Neural cell (in vitro differentiated cells): ENCODE data around the gene PLK3. TPM values are rescaled to one million over a fixed set of nuclear protein-coding genes. Genes with fewer than 3 reads are reported as not detected.

Experiments
- H2AFZ ChIP-seq: fragments of 200-600, 300-800 bp; sonication (generic), shearing (Covaris generic); 2 replicates; pipeline ENCODE4 v1.6.0; 2014; ENCODE audit warnings: low read depth, mild to moderate bottlenecking, antibody characterized with exemption, low read length, moderate library complexity
- H3F3A ChIP-seq: fragments of 200-600 bp; shearing (Covaris generic); 2 replicates; pipeline ENCODE4 v1.6.1; 2016; ENCODE audit warnings: mild to moderate bottlenecking, moderate library complexity, mixed read lengths, antibody characterized with exemption, low read length; ENCODE audit not compliant: insufficient read depth, poor library complexity, severe bottlenecking
- H3K27ac ChIP-seq: fragments of 200-600, 300-800 bp; sonication (generic), shearing (Covaris generic); 2 replicates; pipeline ENCODE4 v1.5.1; 2014; ENCODE audit warnings: mild to moderate bottlenecking, low read length, moderate library complexity
- H3K27me3 ChIP-seq: fragments of 300-800, 200-600 bp; sonication (generic), shearing (Covaris generic); 2 replicates; pipeline ENCODE4 v1.6.0; 2014; ENCODE audit warnings: mild to moderate bottlenecking, low read depth, low read length, moderate library complexity; ENCODE audit not compliant: insufficient read depth
- H3K36me3 ChIP-seq: fragments of 300-800, 200-600 bp; sonication (generic), shearing (Covaris generic); 2 replicates; pipeline ENCODE4 v1.5.1; 2014; ENCODE audit warnings: mild to moderate bottlenecking, antibody characterized with exemption, low read length, moderate library complexity; ENCODE audit not compliant: insufficient read depth
- H3K4me2 ChIP-seq: fragments of 300-800, 200-600 bp; sonication (generic), shearing (Covaris generic); 2 replicates; pipeline ENCODE4 v1.6.0; 2014; ENCODE audit warnings: mild to moderate bottlenecking, low read length
- H3K4me3 ChIP-seq: fragments of 300-800, 200-600 bp; sonication (generic), shearing (Covaris generic); 2 replicates; pipeline ENCODE4 v1.5.1; 2014; ENCODE audit warnings: mild to moderate bottlenecking, low read length, moderate library complexity
- H3K79me2 ChIP-seq: fragments of 200-600 bp; shearing (Covaris generic); replicated peaks from 2 replicates; pipeline ENCODE4 v1.6.0; 2014; ENCODE audit warnings: mild to moderate bottlenecking, low read length, moderate library complexity; ENCODE audit not compliant: insufficient read depth
- H3K9ac ChIP-seq: fragments of 300-800, 200-600 bp; sonication (generic), shearing (Covaris generic); 2 replicates; pipeline ENCODE4 v1.6.1; 2016; ENCODE audit warnings: mild to moderate bottlenecking, low read length, mixed read lengths
- H3K9me2 ChIP-seq: fragments of 200-600 bp; shearing (Covaris generic); 2 replicates; pipeline ENCODE4 v1.6.1; 2016; ENCODE audit warnings: mild to moderate bottlenecking, low read length, mixed read lengths; ENCODE audit not compliant: insufficient read depth
- H3K9me3 ChIP-seq: fragments of 200-600, 300-800 bp; sonication (generic), shearing (Covaris generic); 2 replicates; pipeline ENCODE4 v1.6.1; 2016; ENCODE audit warnings: mild to moderate bottlenecking, mixed run types, low read length, moderate library complexity, mixed read lengths
- H4K20me1 ChIP-seq: fragments of 200-600 bp; shearing (Covaris generic); 2 replicates; pipeline ENCODE4 v1.6.1; 2016; ENCODE audit warnings: mild to moderate bottlenecking, mixed run types; ENCODE audit not compliant: insufficient read depth
- CTCF ChIP-seq: fragments of 450-650 bp; IDR thresholded peaks from 2 replicates; pipeline ENCODE4 v1.5.1; 2014; ENCODE audit warnings: antibody characterized with exemption, mild to moderate bottlenecking, moderate library complexity; ENCODE audit not compliant: poor library complexity, severe bottlenecking
- EP300 ChIP-seq: fragments of 450-650 bp; conservative IDR thresholded peaks from 2 replicates; pipeline ENCODE4 v1.6.1; 2014; ENCODE audit warnings: antibody characterized with exemption, mild to moderate bottlenecking, moderate library complexity; ENCODE audit not compliant: poor library complexity, severe bottlenecking
- EZH2 ChIP-seq: fragments of 200-600, 300-800 bp; shearing (Covaris generic), sonication (generic); IDR thresholded peaks from 2 replicates; pipeline ENCODE4 v1.6.1; 2014; ENCODE audit warnings: antibody characterized with exemption, low read length, borderline replicate concordance, mild to moderate bottlenecking; ENCODE audit not compliant: insufficient read depth, poor library complexity, severe bottlenecking
- MXI1 ChIP-seq: fragments of 450-650 bp; conservative IDR thresholded peaks from 2 replicates; pipeline ENCODE4 v1.6.1; 2014; ENCODE audit warnings: antibody characterized with exemption, mild to moderate bottlenecking; ENCODE audit not compliant: poor library complexity, severe bottlenecking
- POLR2AphosphoS5 ChIP-seq: IDR thresholded peaks from 2 replicates; pipeline ENCODE4 v1.6.1; 2012
- RAD21 ChIP-seq: fragments of 450-650 bp; conservative IDR thresholded peaks from 2 replicates; pipeline ENCODE4 v1.6.1; 2014; ENCODE audit warnings: antibody characterized with exemption, mild to moderate bottlenecking, moderate library complexity
- REST ChIP-seq: IDR thresholded peaks from 2 replicates; pipeline ENCODE4 v1.6.1; 2012; ENCODE audit warnings: borderline replicate concordance
- SMC3 ChIP-seq: fragments of 450-650 bp; conservative IDR thresholded peaks from 2 replicates; pipeline ENCODE4 v1.6.1; 2014; ENCODE audit warnings: antibody characterized with exemption, mild to moderate bottlenecking, moderate library complexity; ENCODE audit not compliant: poor library complexity
- TAF1 ChIP-seq: IDR thresholded peaks from 2 replicates; pipeline ENCODE4 v1.6.1; 2012; ENCODE audit warnings: low read depth
- polyA plus RNA-seq: library from polyadenylated mRNA; depleted of rRNA; stranded (reverse); fragments of >200 nt; gene quantifications from 2 replicates; pipeline ENCODE4 v1.2.3, GENCODE V29; 2014

PLK3 gene
- polyA plus RNA-seq, 1 donor from 2014 or later, result 8.3 TPM

GRCh38 chr1:44820328-44821239, 20.4 kb downstream of the PLK3 start:
- no peaks in the 10 kb centered on the region for H3F3A ChIP-seq
- TF ChIP-seq SMC3, result no peak
- TF ChIP-seq RAD21, result no peak
- TF ChIP-seq TAF1, result no peak
- TF ChIP-seq EP300, result no peak
- TF ChIP-seq POLR2AphosphoS5, result no peak
- no peak for TF ChIP-seq REST
- no peak for TF ChIP-seq MXI1
- peaks cover 2% of the 10 kb centered on the region for H3K9me3 ChIP-seq
- no peak overlapping the region for H3K4me3 ChIP-seq
- H3K27ac ChIP-seq, result no peak overlapping the region
- H2AFZ ChIP-seq, result no peak overlapping the region
- no peaks in the 10 kb centered on the region for H3K79me2 ChIP-seq
- H3K9ac ChIP-seq, result no peak overlapping the region
- no peaks in the 10 kb centered on the region for H4K20me1 ChIP-seq
- no peaks in the 10 kb centered on the region for H3K36me3 ChIP-seq
- H3K27me3 ChIP-seq, result peaks cover 15% of the 10 kb centered on the region
- no peaks in the 10 kb centered on the region for H3K9me2 ChIP-seq
- no peak overlapping the region for H3K4me2 ChIP-seq

GRCh38 chr1:44821240-44821715, 21.1 kb downstream of the PLK3 start:
- Histone ChIP-seq H3K27ac (no peak overlapping the region), H3F3A (no peaks in the 10 kb centered on the region), H3K9ac (no peak overlapping the region), H3K4me2 (no peak overlapping the region), H3K27me3 (peaks cover 15% of the 10 kb centered on the region), H3K36me3 (no peaks in the 10 kb centered on the region), H3K9me3 (peaks cover 2% of the 10 kb centered on the region), H3K79me2 (no peaks in the 10 kb centered on the region), H3K4me3 (no peak overlapping the region), H4K20me1 (no peaks in the 10 kb centered on the region), H3K9me2 (no peaks in the 10 kb centered on the region), H2AFZ (no peak overlapping the region)
- TF ChIP-seq REST, result no peak
- TF ChIP-seq TAF1, result no peak
- no peak for TF ChIP-seq POLR2AphosphoS5
- TF ChIP-seq CTCF, result no peak
- TF ChIP-seq RAD21, result no peak
- no peak for TF ChIP-seq EZH2
- no peak for TF ChIP-seq EP300
- TF ChIP-seq SMC3, result no peak
- TF ChIP-seq MXI1, result no peak
